ENCODE measurements around the gene SLC7A10. TPM values are rescaled to one million over a fixed set of nuclear protein-coding genes. Genes with fewer than 3 reads are reported as not detected.

The SLC7A10 gene
- polyA plus RNA-seq, 1 donor (not counting 4 experiments of a cell fraction or from before 2014, with no cell fraction given) = not detected

DNA sequence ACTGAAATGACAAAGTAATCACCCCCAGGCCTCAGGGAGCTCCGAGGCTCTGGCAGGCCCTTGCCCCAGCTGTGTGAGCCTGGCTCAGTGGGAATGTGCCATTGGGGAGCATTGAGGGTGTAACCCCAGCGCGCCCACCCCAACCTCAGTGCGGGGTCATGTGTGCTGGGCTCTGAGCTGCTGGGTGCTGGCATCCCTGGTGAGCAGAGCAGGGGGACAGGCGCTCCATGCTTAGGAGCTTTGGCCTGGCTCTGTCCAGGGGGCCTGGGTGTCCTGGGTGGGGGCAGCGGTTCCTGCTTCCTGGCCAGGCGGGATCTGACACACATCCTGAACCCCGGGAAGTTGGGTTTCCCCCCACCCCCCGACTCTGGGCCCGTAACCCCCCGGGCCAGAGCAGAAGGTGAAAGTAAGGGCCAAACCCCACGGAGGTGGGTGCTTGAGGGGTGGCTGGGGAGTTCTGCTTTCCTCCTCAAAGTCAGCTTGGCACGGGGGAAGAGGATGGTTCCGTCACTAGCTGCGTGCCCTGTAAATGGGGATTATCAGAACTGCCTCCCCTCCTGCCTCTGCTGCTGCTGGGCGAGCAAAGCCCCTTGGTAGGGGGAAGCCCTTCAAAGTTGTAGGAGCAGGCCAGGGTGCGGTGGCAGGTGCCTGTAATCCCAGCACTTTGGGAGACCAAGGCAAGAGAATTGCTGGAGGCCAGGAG lies 29.9 kb downstream of the SLC7A10 start:
- Histone ChIP-seq H3K4me1 (ENCODE audit: control insufficient read depth, extremely low read depth, insufficient read depth, low read length) (peaks cover 3% of the 10 kb centered on the region), H2AFZ (ENCODE audit: control insufficient read depth, low read length) (no peak overlapping the region), H3K9me1 (ENCODE audit: control insufficient read depth, extremely low read depth, insufficient read depth, low read length) (no peaks in the 10 kb centered on the region), H3K9me3 (ENCODE audit: control insufficient read depth, low read depth, low read length) (no peaks in the 10 kb centered on the region), H3K27me3 (ENCODE audit: control insufficient read depth, extremely low read depth, insufficient read depth, low read length) (peaks cover 14% of the 10 kb centered on the region), H3K4me3 (ENCODE audit: control insufficient read depth in 2 of 3, extremely low read depth in 1 of 3, insufficient read depth in 2 of 3, low read depth in 1 of 3, low read length in 3 of 3) (peak overlapping the region in 2 of 3 experiments; percentile 46 to 51), H3K27ac (ENCODE audit: control insufficient read depth, insufficient read depth, low read length) (no peak overlapping the region), H4K20me1 (ENCODE audit: control insufficient read depth, extremely low read depth, insufficient read depth, low read length) (no peaks in the 10 kb centered on the region), H3K4me2 (ENCODE audit: control insufficient read depth, extremely low read depth, insufficient read depth, low read depth, low read length) (peak overlapping the region; percentile 60), H3K9ac (ENCODE audit: control insufficient read depth, extremely low read depth, insufficient read depth, low read length) (no peak overlapping the region), H3K36me3 (ENCODE audit: control insufficient read depth in 2 of 2, extremely low read depth in 1 of 2, insufficient read depth in 2 of 2, low read length in 2 of 2) (peaks cover 0 to 6% of the 10 kb centered on the region in 2 experiments), H3K79me2 (ENCODE audit: control insufficient read depth, insufficient read depth, low read length) (no peaks in the 10 kb centered on the region)
- dilution Hi-C loops (cut with MboI; ENCODE audit: extremely low pct_ligation_motif_present, low sequenced_read_pairs) = no loop called here
- no peak for TF ChIP-seq EZH2 (IDR thresholded peaks at IDR 0.05; ENCODE audit: low read length)
- TF ChIP-seq, protein P1, sequence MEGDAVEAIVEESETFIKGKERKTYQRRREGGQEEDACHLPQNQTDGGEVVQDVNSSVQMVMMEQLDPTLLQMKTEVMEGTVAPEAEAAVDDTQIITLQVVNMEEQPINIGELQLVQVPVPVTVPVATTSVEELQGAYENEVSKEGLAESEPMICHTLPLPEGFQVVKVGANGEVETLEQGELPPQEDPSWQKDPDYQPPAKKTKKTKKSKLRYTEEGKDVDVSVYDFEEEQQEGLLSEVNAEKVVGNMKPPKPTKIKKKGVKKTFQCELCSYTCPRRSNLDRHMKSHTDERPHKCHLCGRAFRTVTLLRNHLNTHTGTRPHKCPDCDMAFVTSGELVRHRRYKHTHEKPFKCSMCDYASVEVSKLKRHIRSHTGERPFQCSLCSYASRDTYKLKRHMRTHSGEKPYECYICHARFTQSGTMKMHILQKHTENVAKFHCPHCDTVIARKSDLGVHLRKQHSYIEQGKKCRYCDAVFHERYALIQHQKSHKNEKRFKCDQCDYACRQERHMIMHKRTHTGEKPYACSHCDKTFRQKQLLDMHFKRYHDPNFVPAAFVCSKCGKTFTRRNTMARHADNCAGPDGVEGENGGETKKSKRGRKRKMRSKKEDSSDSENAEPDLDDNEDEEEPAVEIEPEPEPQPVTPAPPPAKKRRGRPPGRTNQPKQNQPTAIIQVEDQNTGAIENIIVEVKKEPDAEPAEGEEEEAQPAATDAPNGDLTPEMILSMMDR (optimal IDR thresholded peaks at IDR 0.05 in 1 of 3, IDR thresholded peaks at IDR 0.05 in 1 of 3, conservative IDR thresholded peaks at IDR 0.05 in 1 of 3; ENCODE audit: extremely low read depth in 1 of 3, insufficient read depth in 2 of 3, low read length in 3 of 3) = no peak
- FAIRE-seq = no peak
- DNase-seq (ENCODE audit: low read depth, low spot score) = no peak

DNA sequence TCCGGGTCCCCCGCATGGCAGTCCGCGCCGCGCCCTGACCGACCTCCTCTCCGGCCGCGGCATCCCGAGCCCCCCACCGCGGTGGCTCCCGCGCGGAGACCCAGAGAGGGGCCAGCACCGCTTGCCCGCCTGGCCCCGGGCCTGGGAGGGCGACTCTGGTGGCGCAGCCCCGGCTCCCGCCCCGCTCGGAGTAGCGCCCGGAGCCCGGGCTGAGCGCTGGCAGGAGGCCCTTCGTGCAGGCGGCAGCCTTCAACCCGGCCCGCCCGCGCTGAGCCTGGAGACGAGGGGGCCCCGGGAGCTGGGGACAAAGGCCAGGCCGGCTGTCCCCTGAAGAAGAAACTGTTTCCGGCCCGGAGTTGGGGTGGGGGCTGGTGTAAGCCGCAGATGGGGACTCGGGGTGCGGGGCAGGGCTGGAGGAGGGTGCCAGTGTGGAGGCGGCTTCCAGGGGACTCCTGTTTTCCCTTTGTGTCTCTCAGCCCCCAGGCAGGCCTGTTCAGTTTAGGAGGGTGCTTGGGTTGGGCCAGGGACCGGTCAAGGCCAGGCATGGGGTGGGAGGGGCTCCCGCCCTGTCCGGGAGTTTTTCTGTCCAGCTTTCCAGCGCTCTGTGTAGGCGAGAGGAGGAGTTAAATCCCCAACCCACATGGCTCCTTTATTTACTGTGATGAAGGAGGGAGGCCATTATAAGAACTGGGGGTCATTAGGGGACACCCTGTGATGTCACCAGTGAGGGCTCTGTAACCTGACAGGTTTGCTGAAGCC lies 30.6 kb downstream of the SLC7A10 start:
- Histone ChIP-seq H3K27ac (ENCODE audit: control insufficient read depth, insufficient read depth, low read length) (no peak overlapping the region), H3K4me2 (ENCODE audit: control insufficient read depth, extremely low read depth, insufficient read depth, low read depth, low read length) (peak overlapping the region; percentile 60), H3K79me2 (ENCODE audit: control insufficient read depth, insufficient read depth, low read length) (no peaks in the 10 kb centered on the region), H3K9me3 (ENCODE audit: control insufficient read depth, low read depth, low read length) (no peaks in the 10 kb centered on the region), H3K9me1 (ENCODE audit: control insufficient read depth, extremely low read depth, insufficient read depth, low read length) (no peaks in the 10 kb centered on the region), H3K4me1 (ENCODE audit: control insufficient read depth, extremely low read depth, insufficient read depth, low read length) (peaks cover 3% of the 10 kb centered on the region), H2AFZ (ENCODE audit: control insufficient read depth, low read length) (no peak overlapping the region), H3K4me3 (ENCODE audit: control insufficient read depth in 2 of 3, extremely low read depth in 1 of 3, insufficient read depth in 2 of 3, low read depth in 1 of 3, low read length in 3 of 3) (peak overlapping the region in 2 of 3 experiments; percentile 46 to 51), H3K9ac (ENCODE audit: control insufficient read depth, extremely low read depth, insufficient read depth, low read length) (peak overlapping the region; percentile 37), H3K36me3 (ENCODE audit: control insufficient read depth in 2 of 2, extremely low read depth in 1 of 2, insufficient read depth in 2 of 2, low read length in 2 of 2) (peaks cover 0 to 6% of the 10 kb centered on the region in 2 experiments), H3K27me3 (ENCODE audit: control insufficient read depth, extremely low read depth, insufficient read depth, low read length) (peaks cover 14% of the 10 kb centered on the region), H4K20me1 (ENCODE audit: control insufficient read depth, extremely low read depth, insufficient read depth, low read length) (no peaks in the 10 kb centered on the region)
- DNase-seq (ENCODE audit: low read depth, low spot score) = no peak
- FAIRE-seq = no peak
- dilution Hi-C loops (cut with MboI; ENCODE audit: extremely low pct_ligation_motif_present, low sequenced_read_pairs) = no loop called here
- no peak for TF ChIP-seq EZH2 (IDR thresholded peaks at IDR 0.05; ENCODE audit: low read length)
- TF ChIP-seq, protein P1 (optimal IDR thresholded peaks at IDR 0.05 in 1 of 3, IDR thresholded peaks at IDR 0.05 in 1 of 3, conservative IDR thresholded peaks at IDR 0.05 in 1 of 3; ENCODE audit: extremely low read depth in 1 of 3, insufficient read depth in 2 of 3, low read length in 3 of 3) = no peak

All from keratinocyte (primary cell).